GM12878 (cell line): Measurements from ENCODE around the gene TMEM151A. TPM values are rescaled to one million over a fixed set of nuclear protein-coding genes. Genes with fewer than 3 reads are reported as not detected.

Experiments used
- BCL11A ChIP-seq: IDR thresholded peaks from 2 replicates; pipeline ENCODE4 v1.6.1; 2011; ENCODE audit warnings: low read depth, low read length
- CHD1 ChIP-seq: IDR thresholded peaks from 2 replicates; pipeline ENCODE4 v1.6.1; 2012; ENCODE audit warnings: low read depth, low read length, improper control_type of control experiment
- CREB1 ChIP-seq: IDR thresholded peaks from 2 replicates; pipeline ENCODE4 v1.6.1; 2012; ENCODE audit warnings: low read depth, mild to moderate bottlenecking, inconsistent platforms
- EED ChIP-seq: sonication (generic); IDR thresholded peaks from 2 replicates; pipeline ENCODE4 v1.6.1; 2016; ENCODE audit warnings: antibody characterized with exemption, low read depth
- IKZF1 ChIP-seq: fragments of 450-650 bp; conservative IDR thresholded peaks from 2 replicates; pipeline ENCODE4 v1.6.1; 2017; ENCODE audit warnings: antibody characterized with exemption, mild to moderate bottlenecking
- MEF2A ChIP-seq: IDR thresholded peaks from 2 replicates; pipeline ENCODE4 v1.6.1; 2011; ENCODE audit warnings: low read depth, mild to moderate bottlenecking, low read length, moderate library complexity; ENCODE audit not compliant: insufficient read depth
- MTA3 ChIP-seq: IDR thresholded peaks from 2 replicates; pipeline ENCODE4 v1.6.1; 2012; ENCODE audit warnings: low read length, inconsistent platforms, borderline replicate concordance
- RCOR1 ChIP-seq: conservative IDR thresholded peaks from 2 replicates; pipeline ENCODE4 v1.6.1; 2012; ENCODE audit warnings: low read depth, low read length, improper control_type of control experiment
- RELA ChIP-seq: fragments of 450-650 bp; IDR thresholded peaks from 2 replicates; pipeline ENCODE4 v1.8.0; 2014; ENCODE audit warnings: borderline replicate concordance; ENCODE audit not compliant: partially characterized antibody
- REST ChIP-seq: IDR thresholded peaks from 2 replicates; pipeline ENCODE4 v1.6.1; 2012; ENCODE audit warnings: mild to moderate bottlenecking, low read depth, low read length
- polyA plus RNA-seq, 11 experiments: library from polyadenylated mRNA; depleted of rRNA in 4 of 11; unstranded in 6 of 11; stranded (reverse) in 5 of 11; fragments of >200 nt; fragmentation: Nextera tagmentation in 4 of 11; fragmentation: Illumina TruSeq in 1 of 11; extraction: Ambion mirVana in 4 of 11; extraction: Trizol in 1 of 11; gene quantifications; 1 replicate in 1 of 11; 2 replicates in 10 of 11; pipeline versions ENCODE4 v1.2.1 to v1.2.3, GENCODE V29; 2011 to 2016; ENCODE audit warnings: inconsistent platforms in 2 of 11, missing spikeins in 2 of 11, low read depth in 1 of 11
- total RNA-seq, 4 experiments: library from RNA; depleted of rRNA in 3 of 4; stranded (reverse); fragments of >200 nt in 3 of 4; fragmentation: Illumina TruSeq in 1 of 4; extraction: Trizol in 1 of 4; gene quantifications; 2 replicates each; pipeline versions ENCODE4 v1.2.1 to v1.2.3, GENCODE V29; 2013 to 2021
- TF ChIP-seq, protein P1 (sequence below): fragments of 450-650 bp; formaldehyde crosslinking; IDR thresholded peaks from 2 replicates; pipeline ENCODE4 v1.4.0; 2022; ENCODE audit warnings: mild to moderate bottlenecking, moderate library complexity
- TF ChIP-seq, protein P2 (sequence below): fragments of 450-650 bp; IDR thresholded peaks from 2 replicates; pipeline ENCODE4 v1.6.1; 2018; ENCODE audit warnings: borderline replicate concordance, mild to moderate bottlenecking; ENCODE audit not compliant: partially characterized antibody
- TF ChIP-seq, protein P3 (sequence below): IDR thresholded peaks from 2 replicates; pipeline ENCODE4 v1.6.1; 2012; ENCODE audit warnings: improper control_type of control experiment, low read depth, low read length; ENCODE audit not compliant: insufficient replicate concordance

Gene TMEM151A
- total and polyA plus RNA-seq, 10 of the 15 experiments (the other 5 are each of a cell fraction or from before 2014, with no cell fraction given), result not detected

DNA sequence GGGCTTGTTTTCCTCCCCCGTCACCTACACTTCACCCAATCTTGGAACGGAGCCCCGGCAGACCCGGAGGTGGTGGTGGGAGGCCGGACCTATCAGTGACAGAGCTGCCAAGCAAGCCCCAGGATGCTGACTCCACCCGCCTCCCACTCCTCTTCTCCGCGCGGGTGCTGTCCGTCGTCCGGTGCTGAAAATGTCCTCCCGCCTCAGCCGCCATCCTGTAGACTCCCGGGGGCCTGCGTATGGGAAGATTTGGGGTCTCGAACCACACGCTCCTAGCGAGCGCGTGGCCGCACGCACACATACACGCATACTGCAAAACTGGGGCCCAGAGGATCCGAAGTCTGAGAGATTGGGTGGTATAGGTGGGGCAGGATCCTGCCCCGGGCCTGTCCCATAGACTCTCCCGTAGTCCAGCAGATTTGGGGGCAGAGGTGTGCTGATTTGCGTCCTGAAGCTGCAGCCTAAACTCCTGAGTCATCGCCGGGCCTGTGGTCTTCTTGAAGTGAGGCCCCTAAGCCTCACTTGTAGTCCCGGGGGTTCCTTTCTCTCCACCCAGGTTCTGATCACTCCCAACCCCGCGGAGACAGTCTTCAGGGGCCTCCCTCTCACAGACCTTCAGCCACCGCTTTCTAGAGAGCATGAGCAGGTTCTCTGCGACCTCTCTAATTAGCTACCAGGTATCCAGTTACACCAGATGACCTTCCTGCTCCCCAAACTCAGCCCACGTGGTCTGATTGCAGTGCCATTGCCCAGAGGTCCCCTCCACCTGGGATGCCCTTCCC lies 2.0 kb upstream of the TMEM151A start (continued):
- TF ChIP-seq, protein P1, sequence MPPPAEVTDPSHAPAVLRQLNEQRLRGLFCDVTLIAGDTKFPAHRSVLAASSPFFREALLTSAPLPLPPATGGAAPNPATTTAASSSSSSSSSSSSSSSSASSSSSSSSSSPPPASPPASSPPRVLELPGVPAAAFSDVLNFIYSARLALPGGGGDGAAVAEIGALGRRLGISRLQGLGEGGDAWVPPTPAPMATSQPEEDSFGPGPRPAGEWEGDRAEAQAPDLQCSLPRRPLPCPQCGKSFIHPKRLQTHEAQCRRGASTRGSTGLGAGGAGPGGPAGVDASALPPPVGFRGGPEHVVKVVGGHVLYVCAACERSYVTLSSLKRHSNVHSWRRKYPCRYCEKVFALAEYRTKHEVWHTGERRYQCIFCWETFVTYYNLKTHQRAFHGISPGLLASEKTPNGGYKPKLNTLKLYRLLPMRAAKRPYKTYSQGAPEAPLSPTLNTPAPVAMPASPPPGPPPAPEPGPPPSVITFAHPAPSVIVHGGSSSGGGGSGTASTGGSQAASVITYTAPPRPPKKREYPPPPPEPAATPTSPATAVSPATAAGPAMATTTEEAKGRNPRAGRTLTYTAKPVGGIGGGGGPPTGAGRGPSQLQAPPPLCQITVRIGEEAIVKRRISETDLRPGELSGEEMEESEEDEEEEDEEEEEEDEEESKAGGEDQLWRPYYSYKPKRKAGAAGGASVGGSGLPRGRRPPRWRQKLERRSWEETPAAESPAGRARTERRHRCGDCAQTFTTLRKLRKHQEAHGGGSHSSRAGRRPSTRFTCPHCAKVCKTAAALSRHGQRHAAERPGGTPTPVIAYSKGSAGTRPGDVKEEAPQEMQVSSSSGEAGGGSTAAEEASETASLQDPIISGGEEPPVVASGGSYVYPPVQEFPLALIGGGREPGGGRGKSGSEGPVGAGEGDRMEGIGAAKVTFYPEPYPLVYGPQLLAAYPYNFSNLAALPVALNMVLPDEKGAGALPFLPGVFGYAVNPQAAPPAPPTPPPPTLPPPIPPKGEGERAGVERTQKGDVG (CRISPR knock-in tag), result no peak
- peak; percentile 53; the same call in 1 of the 2 replicates for TF ChIP-seq EED
- TF ChIP-seq MTA3, result no peak
- no peak for TF ChIP-seq RELA
- TF ChIP-seq, protein P2, sequence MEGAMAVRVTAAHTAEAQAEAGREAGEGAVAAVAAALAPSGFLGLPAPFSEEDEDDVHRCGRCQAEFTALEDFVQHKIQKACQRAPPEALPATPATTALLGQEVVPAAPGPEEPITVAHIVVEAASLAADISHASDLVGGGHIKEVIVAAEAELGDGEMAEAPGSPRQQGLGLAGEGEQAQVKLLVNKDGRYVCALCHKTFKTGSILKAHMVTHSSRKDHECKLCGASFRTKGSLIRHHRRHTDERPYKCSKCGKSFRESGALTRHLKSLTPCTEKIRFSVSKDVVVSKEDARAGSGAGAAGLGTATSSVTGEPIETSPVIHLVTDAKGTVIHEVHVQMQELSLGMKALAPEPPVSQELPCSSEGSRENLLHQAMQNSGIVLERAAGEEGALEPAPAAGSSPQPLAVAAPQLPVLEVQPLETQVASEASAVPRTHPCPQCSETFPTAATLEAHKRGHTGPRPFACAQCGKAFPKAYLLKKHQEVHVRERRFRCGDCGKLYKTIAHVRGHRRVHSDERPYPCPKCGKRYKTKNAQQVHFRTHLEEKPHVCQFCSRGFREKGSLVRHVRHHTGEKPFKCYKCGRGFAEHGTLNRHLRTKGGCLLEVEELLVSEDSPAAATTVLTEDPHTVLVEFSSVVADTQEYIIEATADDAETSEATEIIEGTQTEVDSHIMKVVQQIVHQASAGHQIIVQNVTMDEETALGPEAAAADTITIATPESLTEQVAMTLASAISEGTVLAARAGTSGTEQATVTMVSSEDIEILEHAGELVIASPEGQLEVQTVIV, result no peak
- no peak for TF ChIP-seq CHD1
- TF ChIP-seq, protein P3, sequence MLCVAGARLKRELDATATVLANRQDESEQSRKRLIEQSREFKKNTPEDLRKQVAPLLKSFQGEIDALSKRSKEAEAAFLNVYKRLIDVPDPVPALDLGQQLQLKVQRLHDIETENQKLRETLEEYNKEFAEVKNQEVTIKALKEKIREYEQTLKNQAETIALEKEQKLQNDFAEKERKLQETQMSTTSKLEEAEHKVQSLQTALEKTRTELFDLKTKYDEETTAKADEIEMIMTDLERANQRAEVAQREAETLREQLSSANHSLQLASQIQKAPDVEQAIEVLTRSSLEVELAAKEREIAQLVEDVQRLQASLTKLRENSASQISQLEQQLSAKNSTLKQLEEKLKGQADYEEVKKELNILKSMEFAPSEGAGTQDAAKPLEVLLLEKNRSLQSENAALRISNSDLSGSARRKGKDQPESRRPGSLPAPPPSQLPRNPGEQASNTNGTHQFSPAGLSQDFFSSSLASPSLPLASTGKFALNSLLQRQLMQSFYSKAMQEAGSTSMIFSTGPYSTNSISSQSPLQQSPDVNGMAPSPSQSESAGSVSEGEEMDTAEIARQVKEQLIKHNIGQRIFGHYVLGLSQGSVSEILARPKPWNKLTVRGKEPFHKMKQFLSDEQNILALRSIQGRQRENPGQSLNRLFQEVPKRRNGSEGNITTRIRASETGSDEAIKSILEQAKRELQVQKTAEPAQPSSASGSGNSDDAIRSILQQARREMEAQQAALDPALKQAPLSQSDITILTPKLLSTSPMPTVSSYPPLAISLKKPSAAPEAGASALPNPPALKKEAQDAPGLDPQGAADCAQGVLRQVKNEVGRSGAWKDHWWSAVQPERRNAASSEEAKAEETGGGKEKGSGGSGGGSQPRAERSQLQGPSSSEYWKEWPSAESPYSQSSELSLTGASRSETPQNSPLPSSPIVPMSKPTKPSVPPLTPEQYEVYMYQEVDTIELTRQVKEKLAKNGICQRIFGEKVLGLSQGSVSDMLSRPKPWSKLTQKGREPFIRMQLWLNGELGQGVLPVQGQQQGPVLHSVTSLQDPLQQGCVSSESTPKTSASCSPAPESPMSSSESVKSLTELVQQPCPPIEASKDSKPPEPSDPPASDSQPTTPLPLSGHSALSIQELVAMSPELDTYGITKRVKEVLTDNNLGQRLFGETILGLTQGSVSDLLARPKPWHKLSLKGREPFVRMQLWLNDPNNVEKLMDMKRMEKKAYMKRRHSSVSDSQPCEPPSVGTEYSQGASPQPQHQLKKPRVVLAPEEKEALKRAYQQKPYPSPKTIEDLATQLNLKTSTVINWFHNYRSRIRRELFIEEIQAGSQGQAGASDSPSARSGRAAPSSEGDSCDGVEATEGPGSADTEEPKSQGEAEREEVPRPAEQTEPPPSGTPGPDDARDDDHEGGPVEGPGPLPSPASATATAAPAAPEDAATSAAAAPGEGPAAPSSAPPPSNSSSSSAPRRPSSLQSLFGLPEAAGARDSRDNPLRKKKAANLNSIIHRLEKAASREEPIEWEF, result no peak
- TF ChIP-seq MEF2A, result no peak
- TF ChIP-seq CREB1, result peak; percentile 1; the same call in 1 of the 2 replicates
- no peak for TF ChIP-seq IKZF1
- TF ChIP-seq REST, result peak; percentile 98
- TF ChIP-seq RCOR1, result peak; percentile 89; the same call in 1 of the 2 replicates
- no peak for TF ChIP-seq BCL11A
